ENCODE data around the gene RUNDC3A.
"Not testable (repeated sequence)": the region's sequence is repeated elsewhere in the genome, so short reads cannot be mapped to it uniquely, and the experiment has no call there.

RUNDC3A gene

GRCh38 chr17:44343510-44344209 lies 35.3 kb downstream of the RUNDC3A start:
- ATAC-seq (no peak), DNase-seq (no peak)

DNA sequence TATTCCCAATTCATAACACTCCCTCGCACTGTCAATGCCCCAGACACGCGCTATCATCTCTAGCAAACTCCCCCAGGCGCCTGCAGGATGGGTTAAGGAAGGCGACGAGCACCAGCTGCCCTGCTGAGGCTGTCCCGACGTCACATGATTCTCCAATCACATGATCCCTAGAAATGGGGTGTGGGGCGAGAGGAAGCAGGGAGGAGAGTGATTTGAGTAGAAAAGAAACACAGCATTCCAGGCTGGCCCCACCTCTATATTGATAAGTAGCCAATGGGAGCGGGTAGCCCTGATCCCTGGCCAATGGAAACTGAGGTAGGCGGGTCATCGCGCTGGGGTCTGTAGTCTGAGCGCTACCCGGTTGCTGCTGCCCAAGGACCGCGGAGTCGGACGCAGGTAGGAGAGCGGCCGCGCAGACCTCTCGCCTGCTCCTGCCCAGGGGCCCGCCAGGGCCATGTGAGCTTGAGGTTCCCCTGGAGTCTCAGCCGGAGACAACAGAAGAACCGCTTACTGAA lies 36.6 kb downstream of the RUNDC3A start, which contains the start of gene GRN:
Gene GRN (plus strand): TSS at position 364 of the 515 bp plus-strand sequence. CDS start 3,863 bp downstream, outside the sequence.
- DNase-seq (peak; percentile 85), ATAC-seq (peak; percentile 97)

GRCh38 chr17:44345454-44346026 lies 37.1 kb downstream of the RUNDC3A start:
- peak; percentile 15 for ATAC-seq
- peak; percentile 66 for DNase-seq

DNA sequence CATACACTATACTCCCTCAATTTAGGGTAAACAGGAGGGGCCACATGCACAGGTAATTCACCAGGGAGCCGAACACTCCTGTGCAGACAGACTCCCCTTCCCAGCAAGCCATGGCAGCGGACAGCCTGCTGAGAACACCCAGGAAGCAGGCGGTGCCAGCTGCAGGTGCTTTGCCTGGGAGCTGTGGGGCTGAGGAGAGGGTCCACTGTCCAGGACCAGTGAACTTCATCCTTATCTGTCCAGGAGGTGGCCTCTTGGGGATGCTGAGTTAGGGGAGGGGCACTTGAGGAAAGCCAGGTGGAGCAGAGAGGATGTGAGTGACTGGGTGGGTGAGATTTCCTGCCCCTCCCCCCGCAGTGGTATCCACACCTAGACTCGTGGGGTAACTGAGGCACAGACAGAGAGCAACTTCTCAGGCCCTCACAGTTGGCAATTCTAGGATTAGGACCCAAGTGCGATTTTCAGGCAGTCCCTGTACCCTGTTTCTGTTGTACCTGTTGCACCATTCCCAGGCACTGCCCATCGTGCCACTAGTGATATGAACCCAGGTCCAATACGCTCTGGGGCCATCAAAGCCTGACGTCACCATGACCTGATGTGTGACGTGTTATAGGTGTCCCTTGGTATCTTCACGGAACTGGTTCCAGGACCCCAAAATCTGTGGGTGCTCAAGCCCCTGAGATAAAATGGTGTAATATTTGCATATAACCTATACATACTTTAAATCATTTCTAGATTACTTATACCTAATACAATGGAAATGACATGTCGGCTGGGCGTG lies 37.9 kb downstream of the RUNDC3A start:
- ATAC-seq (no peak), DNase-seq (no peak)

- not testable (repeated sequence) for DNase-seq, ATAC-seq
Observed at GRCh38 chr17:44347206-44348055, 39.0 kb downstream of the RUNDC3A start.

- peak; percentile 34 for DNase-seq
- no peak for ATAC-seq
Observed at GRCh38 chr17:44348234-44348987, 40.0 kb downstream of the RUNDC3A start.

- no peak for ATAC-seq
- no peak for DNase-seq
Observed at GRCh38 chr17:44348988-44349364, 40.6 kb downstream of the RUNDC3A start.

DNA sequence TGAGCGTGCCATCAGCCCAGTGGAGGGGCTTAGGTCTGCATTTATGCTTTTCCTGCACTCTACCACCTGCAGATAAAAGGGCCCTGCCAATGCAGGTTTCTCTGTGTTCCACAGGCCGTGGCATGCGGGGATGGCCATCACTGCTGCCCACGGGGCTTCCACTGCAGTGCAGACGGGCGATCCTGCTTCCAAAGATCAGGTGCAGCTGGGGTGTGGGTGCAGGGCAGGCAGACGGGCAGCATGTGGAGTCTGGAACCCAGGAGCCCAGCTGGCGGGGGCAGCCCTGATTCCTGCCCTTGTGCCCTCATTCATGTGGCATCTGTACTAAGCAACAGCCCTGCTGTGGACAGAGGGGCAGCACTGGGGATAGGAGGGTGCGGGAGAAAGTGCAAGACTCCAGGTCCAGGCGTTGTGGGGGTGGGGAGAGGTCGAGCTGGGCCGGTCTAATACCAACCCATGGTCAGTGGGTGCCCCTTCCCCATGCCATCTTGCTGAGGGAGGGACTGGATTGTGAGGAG lies 41.2 kb downstream of the RUNDC3A start:
- ATAC-seq = no peak

DNA sequence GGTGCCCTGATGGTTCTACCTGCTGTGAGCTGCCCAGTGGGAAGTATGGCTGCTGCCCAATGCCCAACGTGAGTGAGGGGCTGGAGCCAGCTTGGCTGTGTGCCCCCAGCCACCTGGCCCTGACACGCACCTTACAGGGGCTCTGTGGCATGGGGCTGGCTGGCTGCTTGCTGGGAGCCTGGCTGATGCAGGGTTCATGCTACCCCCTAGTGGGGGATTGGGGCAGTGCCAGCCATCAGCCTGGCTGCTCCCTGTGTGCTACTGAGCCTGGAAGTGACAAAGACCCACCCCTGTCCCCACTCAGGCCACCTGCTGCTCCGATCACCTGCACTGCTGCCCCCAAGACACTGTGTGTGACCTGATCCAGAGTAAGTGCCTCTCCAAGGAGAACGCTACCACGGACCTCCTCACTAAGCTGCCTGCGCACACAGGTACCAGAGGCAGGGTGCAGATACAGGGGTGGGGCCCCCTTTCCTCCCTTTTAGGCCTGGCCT lies 42.4 kb downstream of the RUNDC3A start:
- ATAC-seq (peak; percentile 70), DNase-seq (peak; percentile 83)

More for the DNA sequence above, 41.2 kb downstream of the RUNDC3A start:
- no peak for DNase-seq

- ATAC-seq (no peak), DNase-seq (no peak)
Observed at GRCh38 chr17:44351464-44351863, 43.1 kb downstream of the RUNDC3A start.

GRCh38 chr17:44351961-44352827 lies 43.8 kb downstream of the RUNDC3A start:
- ATAC-seq = no peak

GRCh38 chr17:44352828-44353671 lies 44.6 kb downstream of the RUNDC3A start:
- DNase-seq = no peak
- no peak for ATAC-seq

More at GRCh38 chr17:44351961-44352827, 43.8 kb downstream of the RUNDC3A start:
- DNase-seq = no peak

GRCh38 chr17:44353672-44354331 lies 45.4 kb downstream of the RUNDC3A start:
- peak; percentile 20 for DNase-seq
- ATAC-seq = no peak

DNA sequence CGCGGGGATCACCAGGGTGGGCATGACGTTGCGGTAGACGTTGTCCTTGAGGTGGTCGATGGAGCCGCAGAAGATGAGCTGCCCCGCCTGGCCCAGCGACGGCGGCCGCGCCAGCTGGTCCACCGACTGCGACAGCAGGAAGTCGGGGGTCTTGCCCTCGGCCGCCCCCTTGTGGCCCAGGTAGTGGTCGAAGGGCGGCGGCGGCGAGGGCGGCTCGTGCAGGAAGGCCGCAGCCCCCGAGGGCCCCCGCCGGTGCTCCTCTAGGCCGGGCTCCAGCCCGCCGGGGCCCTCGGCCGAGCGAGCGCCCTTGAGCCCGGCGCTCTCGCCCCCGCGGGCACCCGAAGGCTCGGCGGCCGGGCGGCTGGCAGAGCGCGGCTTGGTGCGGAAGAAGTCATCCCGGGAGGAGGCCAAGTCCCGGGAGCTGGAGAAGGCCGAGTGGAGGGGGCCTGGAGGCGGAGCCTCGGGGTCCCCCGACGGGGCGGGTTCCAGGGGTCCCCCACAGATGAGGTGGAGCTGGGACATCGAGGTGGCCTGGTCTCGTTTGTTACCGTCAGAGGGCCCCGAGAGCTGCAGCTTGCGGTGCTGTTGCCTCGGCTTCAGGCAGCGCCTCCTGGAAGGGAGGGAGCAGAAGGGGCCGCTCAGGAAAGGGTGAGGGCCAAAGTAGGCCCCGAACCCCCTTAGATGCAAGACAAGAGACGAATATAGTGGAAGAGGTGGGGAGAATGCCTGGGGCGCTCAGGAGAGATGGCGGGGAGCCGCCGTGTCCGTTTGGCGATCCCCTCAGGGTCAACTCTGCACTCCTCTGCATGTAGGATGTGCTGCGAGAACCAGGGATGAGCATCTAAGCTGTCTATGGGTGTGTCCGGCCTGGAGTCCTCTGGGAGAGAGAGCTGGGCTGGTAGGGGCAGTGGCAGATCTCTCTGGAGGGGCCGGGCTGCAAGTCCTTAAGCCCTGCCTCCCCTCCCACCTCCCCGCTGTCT lies 46.5 kb downstream of the RUNDC3A start:
- no peak for ATAC-seq
- DNase-seq = peak; percentile 79

DNA sequence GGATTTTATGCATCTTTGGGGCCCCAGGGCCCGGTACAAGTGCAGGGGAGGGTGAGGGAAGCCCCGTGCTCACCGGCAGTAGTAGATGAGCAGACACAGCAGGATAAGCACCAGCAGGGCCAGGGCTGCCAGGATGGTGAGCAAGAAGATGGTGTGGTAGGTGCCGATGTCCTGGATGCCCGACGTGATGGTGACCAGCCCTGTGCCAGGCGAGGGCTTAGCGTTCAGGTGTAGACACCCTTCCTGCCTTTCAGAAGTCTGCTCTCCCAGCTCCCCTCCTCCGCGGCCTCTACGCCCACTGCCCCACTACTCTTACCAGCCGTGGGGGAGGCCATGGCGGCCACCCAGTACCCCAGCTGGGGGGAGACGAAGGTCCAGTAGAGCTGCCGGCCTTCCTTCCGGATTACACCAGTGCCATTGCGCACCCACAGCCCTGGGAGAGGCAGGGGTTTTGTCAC lies 47.3 kb downstream of the RUNDC3A start:
- DNase-seq (no peak), ATAC-seq (no peak)

DNA sequence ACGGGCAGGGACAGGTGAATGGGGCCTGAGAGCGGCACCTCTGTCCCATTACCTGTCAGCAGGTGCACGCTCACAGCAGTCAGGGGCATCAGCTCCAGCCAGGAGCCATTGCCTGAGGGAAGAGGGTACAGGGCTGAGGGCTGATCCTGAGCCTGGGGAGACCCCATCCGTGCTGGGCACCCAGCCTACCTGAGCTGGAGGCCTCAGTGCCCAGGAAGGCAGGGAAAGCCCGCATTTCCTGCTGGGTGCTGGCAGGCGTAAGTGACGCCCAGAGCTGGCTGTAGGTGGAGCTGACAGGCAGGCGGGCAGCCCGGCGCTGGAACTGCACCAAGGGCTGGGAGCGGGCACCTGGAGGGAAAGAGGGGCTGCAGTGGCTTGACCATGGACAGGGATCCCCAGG lies 47.8 kb downstream of the RUNDC3A start:
- DNase-seq = no peak
- ATAC-seq = no peak

DNA sequence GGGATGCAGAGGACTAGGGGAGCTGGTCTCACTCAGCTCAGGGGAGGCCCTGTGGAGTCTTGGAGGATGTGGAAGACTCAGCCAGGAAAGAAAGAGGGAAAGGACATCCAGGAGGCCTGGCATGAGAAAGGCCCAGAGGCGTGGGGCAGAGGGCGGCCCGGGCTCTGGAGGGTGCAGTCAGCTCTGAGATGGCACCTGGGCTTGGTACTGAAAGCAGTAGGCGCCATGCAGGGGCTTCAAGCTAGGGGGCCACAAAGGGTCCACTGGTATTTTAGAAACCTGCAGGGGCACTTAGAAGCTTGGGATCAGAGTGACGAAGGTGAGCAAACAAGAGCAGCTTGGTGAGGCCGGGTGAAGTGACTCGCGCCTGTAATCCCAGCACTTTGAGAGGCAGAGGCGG lies 49.7 kb downstream of the RUNDC3A start:
- no peak for DNase-seq
- ATAC-seq = no peak
